DMS53 (cell line): Measurements from ENCODE around the gene HIGD1A.
A peak's percentile ranks its signal among the peaks of the same experiment; 100 is the strongest.

Experiments
- DNase-seq: peaks from one replicate; lab custom pipeline; 2025; lab: John Stamatoyannopoulos, UW

Gene HIGD1A

GRCh38 chr3:42800251-42800650 is 4.0 kb downstream of the HIGD1A start:
- no peak for DNase-seq

DNA sequence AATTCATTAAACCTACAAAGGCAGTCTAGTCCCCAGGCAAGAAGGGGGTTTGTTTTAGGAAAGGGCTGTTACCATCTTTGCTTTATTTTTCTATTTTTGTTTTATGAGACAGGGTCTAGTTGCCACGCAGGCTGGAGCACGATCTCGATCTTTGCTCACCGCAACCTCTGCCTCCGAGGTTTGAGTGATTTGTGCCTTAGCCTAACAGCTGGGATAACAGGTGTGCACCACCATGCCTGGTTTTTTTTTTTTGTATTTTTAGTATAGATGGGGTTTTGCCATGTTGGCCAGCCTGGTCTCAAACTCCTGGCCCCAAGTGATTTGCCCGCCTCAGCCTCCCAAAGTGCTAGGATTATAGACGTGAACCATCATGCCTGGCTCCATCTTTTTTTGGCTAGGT is 4.9 kb downstream of the HIGD1A start:
- DNase-seq, result no peak

GRCh38 chr3:42796332-42796885 is 7.9 kb downstream of the HIGD1A start:
- no peak for DNase-seq

DNA sequence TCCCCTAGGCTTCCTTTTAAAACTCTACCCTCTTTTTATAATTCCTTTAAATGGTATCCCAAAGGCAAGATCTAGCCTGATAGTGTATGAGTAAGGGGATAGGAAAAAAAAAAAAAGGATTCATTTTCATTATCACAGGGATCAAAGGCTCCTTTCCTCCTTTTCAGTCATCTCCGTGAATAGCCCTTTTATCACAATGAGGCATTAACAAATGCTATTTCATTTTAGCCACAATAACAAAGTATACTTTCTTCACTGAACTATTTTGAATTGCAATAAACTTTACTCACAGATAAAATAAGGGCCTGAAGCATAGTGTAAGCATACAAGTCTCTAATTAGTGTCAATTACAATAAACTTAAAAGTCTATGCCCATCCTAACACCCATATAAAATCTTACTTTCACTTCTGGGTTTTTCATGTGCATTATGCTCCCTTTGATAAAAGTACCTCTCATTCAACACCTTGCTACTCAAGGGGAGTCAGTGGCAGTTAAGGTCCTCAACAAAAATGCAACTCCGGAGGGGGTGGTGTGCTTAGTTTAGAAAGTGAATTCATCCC is 8.6 kb downstream of the HIGD1A start:
- no peak for DNase-seq

DNA sequence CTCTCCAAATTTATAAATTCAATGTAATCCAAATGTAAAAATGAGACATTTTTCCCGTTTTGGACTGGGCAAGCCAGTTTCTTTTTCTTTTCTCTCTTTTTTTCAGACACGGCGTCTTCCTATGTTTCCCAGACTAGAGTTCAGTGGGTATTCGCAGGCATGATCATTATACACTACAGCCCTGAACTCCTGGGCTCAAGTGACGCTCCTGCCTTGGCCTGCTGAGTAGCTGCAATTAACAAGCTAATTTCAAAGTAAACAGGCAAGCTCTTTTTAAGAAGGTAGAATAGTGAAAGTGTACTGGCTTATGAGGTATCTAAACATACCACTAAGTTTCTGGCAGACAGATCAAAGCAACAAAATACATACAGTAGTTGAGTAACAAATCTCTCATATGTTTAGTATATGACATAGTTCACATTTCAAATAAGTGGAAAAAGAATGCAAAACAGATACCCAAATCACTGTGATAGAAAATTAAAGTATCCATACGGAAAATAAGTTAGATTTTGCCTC is 13.5 kb downstream of the HIGD1A start:
- DNase-seq, result no peak

GRCh38 chr3:42786631-42787030 is 17.7 kb downstream of the HIGD1A start:
- no peak for DNase-seq

DNA sequence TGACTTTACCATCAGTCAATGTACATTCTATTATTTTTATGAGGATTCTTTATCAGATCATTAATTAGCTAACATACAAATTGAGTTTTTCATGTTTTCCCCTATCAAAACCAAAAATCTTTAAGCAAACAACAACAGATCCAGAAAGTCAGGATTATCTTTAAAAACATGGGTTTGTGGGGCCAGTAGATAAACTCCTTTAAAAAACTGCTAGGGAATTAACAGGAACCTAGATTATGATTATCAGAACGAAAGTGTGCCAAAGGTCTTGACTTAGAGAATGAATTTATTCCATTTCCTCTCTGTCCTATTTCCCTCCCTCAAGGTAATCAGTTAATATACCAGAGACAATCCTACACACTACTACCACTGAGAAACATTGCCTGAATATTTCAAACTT is 18.1 kb downstream of the HIGD1A start:
- DNase-seq, result no peak

- DNase-seq, result peak; percentile 50
These were observed 23.2 kb downstream of the HIGD1A start for GRCh38 chr3:42780892-42781700.

DNA sequence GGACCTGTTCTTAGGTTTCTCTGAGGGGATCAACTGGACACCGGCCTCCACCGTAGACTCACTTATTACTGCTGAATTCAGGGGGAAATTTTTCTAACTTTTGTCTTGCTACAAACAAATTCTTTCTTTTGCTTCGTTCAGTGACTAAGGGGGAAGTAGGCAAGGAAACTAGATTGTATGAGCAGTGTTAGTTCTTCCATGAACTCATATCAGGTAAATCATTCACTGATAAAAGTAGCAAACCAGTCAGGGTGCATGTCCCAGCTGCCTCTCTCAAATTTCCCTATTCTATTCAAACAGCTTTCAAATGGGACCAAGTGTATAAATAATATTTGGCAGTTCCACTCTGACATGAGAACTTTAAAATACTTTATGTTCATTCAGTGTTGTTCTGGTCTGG is 23.9 kb downstream of the HIGD1A start:
- no peak for DNase-seq

- DNase-seq, result no peak
These were observed 25.6 kb downstream of the HIGD1A start for GRCh38 chr3:42778644-42779043.

- DNase-seq, result no peak
These were observed 30.9 kb downstream of the HIGD1A start for GRCh38 chr3:42773409-42773751.

DNA sequence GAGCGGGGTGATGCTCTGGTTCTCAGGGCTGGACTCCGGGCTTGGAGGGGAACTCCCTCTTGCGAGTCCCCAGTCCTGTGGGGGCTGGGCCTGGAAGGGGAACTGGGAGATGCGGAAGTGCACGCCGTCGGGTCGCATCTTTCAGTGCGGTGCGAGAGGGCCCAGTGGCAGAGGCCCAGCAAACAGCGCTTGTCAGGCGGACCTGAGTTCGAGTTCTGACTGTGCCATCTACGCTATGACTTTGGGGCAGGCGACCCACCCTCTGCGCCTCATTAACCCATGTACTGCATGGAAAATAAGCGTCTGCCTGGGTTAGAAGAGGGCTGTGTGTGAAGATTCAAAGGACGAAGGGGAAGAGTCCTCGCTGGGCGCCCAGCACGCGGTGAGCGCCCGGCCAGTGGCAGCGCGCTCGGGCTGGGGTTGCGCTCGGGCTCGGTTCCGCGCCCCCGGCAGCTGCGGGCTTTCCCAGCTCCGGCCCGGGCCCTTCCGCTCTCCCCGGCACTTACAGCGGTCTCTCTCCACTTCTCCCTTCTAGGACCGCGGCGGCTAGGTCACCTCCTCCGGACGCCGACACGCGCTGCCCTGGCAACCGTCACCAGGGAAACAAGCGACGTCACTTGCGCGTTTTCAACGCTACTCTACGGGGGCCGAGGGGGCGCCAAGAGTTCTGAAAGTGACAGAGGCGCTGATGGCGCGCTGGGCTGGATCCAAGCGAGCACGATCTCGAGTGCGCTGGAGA is 31.5 kb downstream of the HIGD1A start, which contains the start of gene CCDC13:
Gene CCDC13 (minus strand): TSS at position 584 of the 739 bp plus-strand sequence. CDS start 14,908 bp downstream, outside the sequence.
- peak; percentile 94 for DNase-seq

GRCh38 chr3:42771271-42771670 is 33.0 kb downstream of the HIGD1A start:
- DNase-seq, result peak; percentile 1

- no peak for DNase-seq
These were observed 34.7 kb downstream of the HIGD1A start for GRCh38 chr3:42769477-42770131.

DNA sequence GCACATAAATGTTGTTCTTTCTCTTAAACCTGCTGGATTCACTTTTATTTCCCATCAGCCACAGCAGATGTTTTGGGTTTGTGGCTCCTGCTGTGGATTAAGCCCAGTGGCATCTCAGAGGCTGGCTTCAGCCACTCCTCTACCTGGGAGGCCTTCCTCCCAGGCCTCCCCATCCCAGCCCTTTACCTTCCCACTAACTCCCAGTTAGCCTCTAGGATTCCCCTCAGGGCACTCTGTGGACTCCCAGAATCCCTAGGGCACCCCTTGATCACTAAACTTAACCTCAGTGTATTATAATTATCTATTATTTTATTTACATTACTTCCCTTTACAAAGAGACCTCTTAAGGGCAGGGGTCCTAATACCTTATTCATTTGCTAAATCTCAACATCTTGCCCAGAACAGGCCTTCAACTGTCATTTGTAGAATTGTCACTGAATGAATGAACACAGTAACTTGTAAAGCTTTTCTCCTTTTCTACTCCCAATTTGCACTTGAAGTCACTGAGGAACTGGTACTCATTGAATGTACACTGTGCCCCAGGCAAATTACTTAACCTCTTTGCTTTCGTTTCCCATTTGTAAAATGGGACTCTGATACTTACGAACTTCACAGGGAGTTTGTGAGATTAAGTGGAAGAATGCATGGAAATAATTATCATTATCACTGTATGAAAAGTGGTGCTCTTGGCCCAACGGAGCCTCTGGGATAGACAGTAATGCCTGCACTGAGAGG is 39.6 kb downstream of the HIGD1A start:
- DNase-seq, result no peak

GRCh38 chr3:42764115-42764514 is 40.2 kb downstream of the HIGD1A start:
- DNase-seq, result peak; percentile 4

- no peak for DNase-seq
These were observed 41.3 kb downstream of the HIGD1A start for GRCh38 chr3:42763021-42763420.

DNA sequence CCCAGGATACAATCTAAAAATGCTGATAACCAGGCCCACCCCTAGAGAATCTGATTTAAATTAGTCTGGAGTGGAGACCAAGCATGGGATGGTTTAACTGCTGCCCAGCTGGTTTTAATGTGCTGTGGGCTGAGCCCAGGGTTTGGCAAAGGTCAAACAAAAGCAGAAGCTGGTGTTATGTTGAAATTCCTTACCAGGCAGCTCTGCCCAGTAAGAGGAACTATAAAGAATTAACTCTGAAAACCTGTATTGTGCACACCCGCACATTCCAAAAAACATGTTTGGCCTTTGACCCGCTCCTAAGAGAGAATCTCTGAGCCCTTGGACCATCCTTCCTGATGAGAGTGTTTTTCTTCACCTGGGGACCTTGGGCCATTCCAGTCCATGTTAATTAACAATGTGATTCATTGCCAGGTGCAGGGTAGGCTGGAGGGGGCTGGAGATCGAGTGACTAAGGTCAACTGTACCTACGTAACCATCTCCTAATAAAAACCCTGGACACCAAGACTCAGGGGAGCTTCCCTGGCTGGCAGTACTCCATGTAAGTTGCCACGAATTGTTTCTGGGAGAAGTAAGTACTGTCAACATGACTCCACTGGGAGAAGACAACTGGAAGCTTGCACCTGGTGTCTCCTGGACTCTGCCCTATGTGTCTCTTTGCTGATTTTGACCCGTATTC is 42.1 kb downstream of the HIGD1A start:
- no peak for DNase-seq

GRCh38 chr3:42758126-42758525 is 46.2 kb downstream of the HIGD1A start:
- no peak for DNase-seq

DNA sequence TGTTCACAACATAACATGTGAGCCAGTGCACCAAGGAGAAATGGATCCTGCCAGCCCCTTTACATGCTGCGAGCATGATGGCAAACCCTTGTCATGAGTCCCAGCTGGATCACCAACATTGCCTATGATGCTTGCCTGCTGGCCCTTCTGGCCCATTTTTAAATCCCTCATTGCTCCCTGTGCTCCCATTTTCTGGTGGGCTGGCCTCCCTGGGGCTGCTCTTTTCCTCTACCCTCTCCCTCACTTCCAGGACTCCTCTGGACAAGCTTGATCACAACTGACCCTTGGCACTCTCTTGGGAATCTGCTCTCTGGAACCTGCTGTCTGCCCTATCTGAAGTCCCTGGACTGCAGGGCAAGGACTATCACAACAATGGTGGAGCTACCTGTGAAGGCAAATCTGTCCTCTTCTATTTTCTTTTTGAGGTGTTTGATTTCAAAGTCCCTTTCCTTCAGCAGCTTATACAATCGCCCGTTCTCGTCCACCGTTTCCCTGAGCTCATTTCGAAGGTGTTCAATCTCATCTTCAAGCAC is 47.5 kb downstream of the HIGD1A start:
- no peak for DNase-seq
